Measurements from ENCODE around the gene ACBD6. TPM values are rescaled to one million over a fixed set of nuclear protein-coding genes. Genes with fewer than 3 reads are reported as not detected.

Gene ACBD6
- total RNA-seq, 3 donors from 2014 or later (not counting 1 experiment from before 2014, with no cell fraction given), result 29.8 to 47.3 (median 41.9) TPM

DNA sequence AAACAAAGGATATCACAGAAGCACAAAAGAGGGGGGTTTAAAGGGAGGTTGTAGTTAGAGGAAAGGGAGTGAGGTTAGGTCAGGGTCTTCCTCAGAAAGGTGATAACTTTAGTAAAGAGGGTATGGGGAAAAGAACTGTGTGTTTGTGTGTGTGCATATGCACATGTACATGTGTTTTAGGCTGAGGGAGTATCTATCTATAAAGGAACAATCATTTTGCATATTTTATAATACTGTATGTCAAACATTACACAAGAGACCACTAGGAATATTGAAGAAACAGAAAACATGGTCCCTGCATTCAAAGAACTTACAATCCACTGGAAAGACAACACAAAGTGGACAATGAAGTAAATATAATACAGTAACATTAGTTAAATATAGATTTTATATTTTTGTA lies 132.2 kb downstream of the ACBD6 start:
- intact Hi-C loops (cut with micrococcal nuclease), result no loop called here
- Histone ChIP-seq H3K4me1 (ENCODE audit: control insufficient read depth, insufficient read depth, low read length) (no peaks in the 10 kb centered on the region), H3K36me3 (ENCODE audit: control insufficient read depth, insufficient read depth, low read length) (no peaks in the 10 kb centered on the region), H3K9me3 (ENCODE audit: control insufficient read depth, insufficient read depth, low read length) (no peaks in the 10 kb centered on the region), H3K4me3 (ENCODE audit: low read length) (no peak overlapping the region), H3K27ac (ENCODE audit: low read length) (no peak overlapping the region), H3K27me3 (ENCODE audit: control insufficient read depth, insufficient read depth, low read length) (no peaks in the 10 kb centered on the region)
- no peak for ATAC-seq
- Mint-ChIP-seq H3K27me3 (ENCODE audit: low read depth in 2 of 2) (no peaks in the 10 kb centered on the region), H3K27ac (no peak overlapping the region), H3K4me1 (peaks cover 6 to 7% of the 10 kb centered on the region in 2 donors), H3K4me3 (no peak overlapping the region), H3K9me3 (no peaks in the 10 kb centered on the region), H3K36me3 (no peaks in the 10 kb centered on the region)
- TF ChIP-seq CTCF (IDR thresholded peaks at IDR 0.05), result no peak
- no peak for DNase-seq

DNA sequence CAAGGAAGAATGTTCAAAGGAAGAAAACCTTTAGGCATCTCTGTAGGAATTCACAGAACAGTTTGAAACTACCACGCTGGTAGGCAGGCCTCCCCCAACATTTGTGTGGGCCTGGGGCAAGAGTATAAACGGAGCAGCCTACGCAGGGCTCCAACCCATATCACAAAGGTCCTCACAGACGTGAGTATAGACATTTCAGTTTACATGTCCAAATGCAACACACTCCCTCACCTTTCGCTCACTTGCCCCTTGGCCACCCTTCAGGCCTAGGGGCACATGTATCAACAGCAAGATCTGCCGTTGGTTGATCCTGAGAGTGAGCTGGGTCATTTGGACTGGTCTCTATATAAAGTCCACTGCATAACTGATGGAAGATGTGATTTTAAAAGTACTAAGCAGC lies 133.3 kb downstream of the ACBD6 start:
- H3K4me1 ChIP-seq (ENCODE audit: control insufficient read depth, insufficient read depth, low read length), result no peaks in the 10 kb centered on the region
- intact Hi-C loops (cut with micrococcal nuclease), result no loop called here
- Mint-ChIP-seq H3K4me3 (no peak overlapping the region), H3K9me3 (no peaks in the 10 kb centered on the region), H3K27me3 (ENCODE audit: low read depth in 2 of 2) (no peaks in the 10 kb centered on the region), H3K36me3 (no peaks in the 10 kb centered on the region), H3K4me1 (peaks cover 9 to 12% of the 10 kb centered on the region in 2 donors), H3K27ac (no peak overlapping the region)
- ATAC-seq (no peak), DNase-seq (no peak)
- no peaks in the 10 kb centered on the region for H3K36me3 ChIP-seq (ENCODE audit: control insufficient read depth, insufficient read depth, low read length)
- H3K27me3 ChIP-seq (ENCODE audit: control insufficient read depth, insufficient read depth, low read length), result no peaks in the 10 kb centered on the region
- no peak overlapping the region for H3K27ac ChIP-seq (ENCODE audit: low read length)
- no peaks in the 10 kb centered on the region for H3K9me3 ChIP-seq (ENCODE audit: control insufficient read depth, insufficient read depth, low read length)
- TF ChIP-seq CTCF (IDR thresholded peaks at IDR 0.05), result no peak
- WGBS (ENCODE audit: insufficient coverage), result 98% methylated on average over 6 of the region's 6 CpGs
- no peak overlapping the region for H3K4me3 ChIP-seq (ENCODE audit: low read length)

DNA sequence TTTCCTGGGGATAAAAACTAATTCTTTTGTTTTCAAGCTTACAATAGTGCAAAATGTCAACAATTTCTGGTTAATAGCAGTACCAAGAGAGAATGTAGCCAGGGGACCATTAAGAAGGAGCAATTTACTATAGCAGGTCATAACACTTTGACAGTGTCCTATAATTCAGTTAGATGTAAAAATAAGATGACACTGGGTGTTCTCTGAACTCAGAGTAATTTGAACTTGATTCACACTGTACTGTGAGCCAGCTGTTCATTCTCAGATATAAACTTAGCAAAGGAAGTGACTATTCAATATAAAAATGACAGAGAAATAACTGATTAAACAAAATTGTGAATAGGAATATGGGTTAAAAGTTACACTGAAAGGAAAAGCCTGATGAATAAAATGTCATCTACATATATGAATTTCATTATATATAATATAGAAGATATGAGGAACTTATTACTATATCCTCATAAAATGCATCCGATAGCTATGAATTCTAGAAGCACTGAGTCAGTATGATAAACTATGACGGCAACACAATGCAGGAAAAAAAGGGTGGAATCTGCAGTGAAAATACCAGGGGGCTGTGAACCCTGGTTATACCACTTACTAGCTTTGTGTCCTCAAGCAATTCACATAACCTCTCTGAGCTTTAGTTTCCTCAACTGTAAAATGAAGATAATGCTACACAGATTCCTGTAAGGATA lies 135.9 kb downstream of the ACBD6 start:
- no peak for TF ChIP-seq CTCF (IDR thresholded peaks at IDR 0.05)
- Mint-ChIP-seq H3K4me1 (peaks cover 7 to 10% of the 10 kb centered on the region in 2 donors), H3K4me3 (no peak overlapping the region), H3K36me3 (no peaks in the 10 kb centered on the region), H3K27me3 (ENCODE audit: low read depth in 2 of 2) (no peaks in the 10 kb centered on the region), H3K27ac (no peak overlapping the region), H3K9me3 (no peaks in the 10 kb centered on the region)
- no peaks in the 10 kb centered on the region for H3K36me3 ChIP-seq (ENCODE audit: control insufficient read depth, insufficient read depth, low read length)
- no peaks in the 10 kb centered on the region for H3K4me1 ChIP-seq (ENCODE audit: control insufficient read depth, insufficient read depth, low read length)
- H3K27me3 ChIP-seq (ENCODE audit: control insufficient read depth, insufficient read depth, low read length), result no peaks in the 10 kb centered on the region
- intact Hi-C loops (cut with micrococcal nuclease), result no loop called here
- no peak overlapping the region for H3K27ac ChIP-seq (ENCODE audit: low read length)
- WGBS (ENCODE audit: insufficient coverage), result 100% methylated on average over 2 of the region's 2 CpGs
- ATAC-seq (no peak), DNase-seq (no peak)
- no peaks in the 10 kb centered on the region for H3K9me3 ChIP-seq (ENCODE audit: control insufficient read depth, insufficient read depth, low read length)
- no peak overlapping the region for H3K4me3 ChIP-seq (ENCODE audit: low read length)

DNA sequence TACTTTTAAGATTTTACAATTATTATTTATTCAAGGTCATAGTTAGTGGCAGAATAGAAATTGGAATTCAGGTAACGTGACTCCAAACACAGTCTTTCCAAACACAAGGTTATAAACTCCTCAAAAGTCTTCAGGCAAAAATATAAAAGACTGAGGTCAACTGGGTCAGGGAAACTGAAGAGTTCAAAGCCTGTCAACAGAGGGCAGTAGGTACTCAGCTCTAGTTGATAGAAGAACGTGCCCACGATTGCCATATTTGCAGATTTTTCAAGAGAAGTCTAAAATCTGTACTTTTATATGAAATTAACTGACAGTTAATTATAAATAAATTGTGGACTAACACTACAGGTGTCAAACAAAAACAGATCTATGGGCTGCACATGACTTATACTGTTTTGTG lies 137.3 kb downstream of the ACBD6 start:
- Histone ChIP-seq H3K27me3 (ENCODE audit: control insufficient read depth, insufficient read depth, low read length) (no peaks in the 10 kb centered on the region), H3K4me3 (ENCODE audit: low read length) (no peak overlapping the region), H3K36me3 (ENCODE audit: control insufficient read depth, insufficient read depth, low read length) (no peaks in the 10 kb centered on the region), H3K4me1 (ENCODE audit: control insufficient read depth, insufficient read depth, low read length) (no peaks in the 10 kb centered on the region), H3K9me3 (ENCODE audit: control insufficient read depth, insufficient read depth, low read length) (no peaks in the 10 kb centered on the region), H3K27ac (ENCODE audit: low read length) (no peak overlapping the region)
- intact Hi-C loops (cut with micrococcal nuclease), result no loop called here
- Mint-ChIP-seq H3K36me3 (no peaks in the 10 kb centered on the region), H3K27ac (no peak overlapping the region), H3K9me3 (no peaks in the 10 kb centered on the region), H3K4me1 (peaks cover 5 to 7% of the 10 kb centered on the region in 2 donors), H3K27me3 (ENCODE audit: low read depth in 2 of 2) (no peaks in the 10 kb centered on the region), H3K4me3 (no peak overlapping the region)
- no peak for DNase-seq
- no peak for ATAC-seq
- WGBS (ENCODE audit: insufficient coverage), result 84% methylated on average over 3 of the region's 3 CpGs
- TF ChIP-seq CTCF (IDR thresholded peaks at IDR 0.05), result no peak
